ENCODE results near the gene ERC1. TPM values are rescaled to one million over a fixed set of nuclear protein-coding genes. Genes with fewer than 3 reads are reported as not detected.

Gene ERC1
- total RNA-seq, 1 donor from 2014 or later: 56.5 TPM

- no peaks in the 10 kb centered on the region for H3K4me1 ChIP-seq
- no peaks in the 10 kb centered on the region for H3K9me3 ChIP-seq
- no peak for DNase-seq (ENCODE audit: extremely low spot score in 2 of 2)
- no peak for TF ChIP-seq POLR2A (IDR thresholded peaks at IDR 0.05)
- TF ChIP-seq, protein P1, sequence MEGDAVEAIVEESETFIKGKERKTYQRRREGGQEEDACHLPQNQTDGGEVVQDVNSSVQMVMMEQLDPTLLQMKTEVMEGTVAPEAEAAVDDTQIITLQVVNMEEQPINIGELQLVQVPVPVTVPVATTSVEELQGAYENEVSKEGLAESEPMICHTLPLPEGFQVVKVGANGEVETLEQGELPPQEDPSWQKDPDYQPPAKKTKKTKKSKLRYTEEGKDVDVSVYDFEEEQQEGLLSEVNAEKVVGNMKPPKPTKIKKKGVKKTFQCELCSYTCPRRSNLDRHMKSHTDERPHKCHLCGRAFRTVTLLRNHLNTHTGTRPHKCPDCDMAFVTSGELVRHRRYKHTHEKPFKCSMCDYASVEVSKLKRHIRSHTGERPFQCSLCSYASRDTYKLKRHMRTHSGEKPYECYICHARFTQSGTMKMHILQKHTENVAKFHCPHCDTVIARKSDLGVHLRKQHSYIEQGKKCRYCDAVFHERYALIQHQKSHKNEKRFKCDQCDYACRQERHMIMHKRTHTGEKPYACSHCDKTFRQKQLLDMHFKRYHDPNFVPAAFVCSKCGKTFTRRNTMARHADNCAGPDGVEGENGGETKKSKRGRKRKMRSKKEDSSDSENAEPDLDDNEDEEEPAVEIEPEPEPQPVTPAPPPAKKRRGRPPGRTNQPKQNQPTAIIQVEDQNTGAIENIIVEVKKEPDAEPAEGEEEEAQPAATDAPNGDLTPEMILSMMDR (IDR thresholded peaks at IDR 0.05): no peak
- TF ChIP-seq POLR2AphosphoS5 (IDR thresholded peaks at IDR 0.05; ENCODE audit: insufficient read depth in 1 of 2, low read depth in 1 of 2): no peak
- no peaks in the 10 kb centered on the region for H3K27me3 ChIP-seq
- no peaks in the 10 kb centered on the region for H3K36me3 ChIP-seq
- intact Hi-C loops (cut with DNase I): no loop called here
- no peak overlapping the region for H3K4me3 ChIP-seq
- H3K27ac ChIP-seq: no peak overlapping the region
Observed at GRCh38 chr12:1373901-1374735, 383.1 kb downstream of the ERC1 start.

DNA sequence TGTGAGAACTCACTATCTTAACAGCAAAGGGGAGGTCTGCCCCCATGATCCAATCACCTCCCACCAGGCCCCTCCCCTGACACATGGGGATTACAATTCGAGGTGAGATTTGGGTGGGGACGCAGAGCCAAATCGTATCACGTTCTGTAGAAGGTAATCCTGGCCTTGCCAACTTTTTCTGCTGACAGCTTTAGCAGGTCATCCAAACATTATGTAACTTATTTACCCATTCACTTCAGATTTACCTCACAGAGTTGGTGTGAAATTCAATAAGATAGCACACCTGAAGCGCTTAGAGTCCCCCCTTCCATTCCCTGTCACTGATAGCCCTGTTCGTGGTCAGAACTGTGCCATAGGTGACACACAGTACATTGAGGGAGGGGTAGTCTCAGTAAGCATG is 384.3 kb downstream of the ERC1 start:
- no peak for TF ChIP-seq POLR2AphosphoS5 (IDR thresholded peaks at IDR 0.05; ENCODE audit: insufficient read depth in 1 of 2, low read depth in 1 of 2)
- TF ChIP-seq, protein P1 (IDR thresholded peaks at IDR 0.05): no peak
- no peak for TF ChIP-seq POLR2A (IDR thresholded peaks at IDR 0.05)
- Histone ChIP-seq H3K27me3 (no peaks in the 10 kb centered on the region), H3K9me3 (no peaks in the 10 kb centered on the region), H3K36me3 (no peaks in the 10 kb centered on the region), H3K4me3 (no peak overlapping the region), H3K27ac (no peak overlapping the region), H3K4me1 (no peaks in the 10 kb centered on the region)
- DNase-seq (ENCODE audit: extremely low spot score in 2 of 2): no peak
- intact Hi-C loops (cut with DNase I): no loop called here

DNA sequence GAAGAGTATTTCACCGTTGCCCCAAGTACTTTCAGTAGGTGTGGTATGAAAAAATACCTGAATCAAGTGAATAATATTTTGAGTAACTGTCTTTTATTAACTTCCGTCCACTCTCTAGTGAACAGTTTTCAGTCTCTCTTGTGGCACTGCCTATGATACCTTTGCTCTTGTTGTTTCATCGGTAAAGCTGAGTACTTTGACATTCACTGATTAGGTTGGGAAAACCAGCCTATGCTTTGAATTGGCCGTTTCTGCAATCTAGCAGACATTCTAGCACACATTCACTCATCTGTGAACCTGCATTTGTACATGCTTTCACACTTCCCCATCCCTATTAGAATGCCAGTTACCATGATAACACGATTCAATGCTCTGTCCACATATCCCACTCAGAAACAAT is 386.1 kb downstream of the ERC1 start:
- Histone ChIP-seq H3K4me3 (no peak overlapping the region), H3K4me1 (no peaks in the 10 kb centered on the region), H3K9me3 (no peaks in the 10 kb centered on the region), H3K36me3 (no peaks in the 10 kb centered on the region), H3K27ac (no peak overlapping the region), H3K27me3 (no peaks in the 10 kb centered on the region)
- TF ChIP-seq POLR2AphosphoS5 (IDR thresholded peaks at IDR 0.05; ENCODE audit: insufficient read depth in 1 of 2, low read depth in 1 of 2) (no peak), POLR2A (IDR thresholded peaks at IDR 0.05) (no peak)
- TF ChIP-seq, protein P1 (IDR thresholded peaks at IDR 0.05): no peak
- no peak for DNase-seq (ENCODE audit: extremely low spot score in 2 of 2)
- intact Hi-C loops (cut with DNase I): no loop called here

DNA sequence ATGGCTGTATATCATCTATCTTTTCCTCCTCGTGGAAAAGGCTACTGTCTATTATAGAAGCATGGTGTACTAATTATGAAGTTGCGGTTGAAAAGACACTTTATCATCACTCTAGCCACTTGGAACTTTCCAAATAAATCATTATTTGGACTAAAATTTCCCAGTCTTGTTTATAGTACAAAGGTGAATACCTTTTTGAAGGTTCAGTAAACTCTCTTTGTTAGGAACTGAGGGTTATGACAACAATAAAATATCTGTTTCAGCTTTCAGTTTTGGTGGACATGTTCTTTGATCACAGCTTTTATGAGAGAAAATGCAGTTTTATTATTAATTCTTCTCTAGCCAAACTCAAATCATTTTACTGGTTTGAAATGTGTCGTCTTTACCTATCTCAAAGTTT is 386.7 kb downstream of the ERC1 start:
- H3K36me3 ChIP-seq: no peaks in the 10 kb centered on the region
- DNase-seq (ENCODE audit: extremely low spot score in 2 of 2): no peak

More for the DNA sequence above, 386.7 kb downstream of the ERC1 start:
- no peaks in the 10 kb centered on the region for H3K9me3 ChIP-seq
- intact Hi-C loops (cut with DNase I): no loop called here
- no peak overlapping the region for H3K4me3 ChIP-seq
- H3K4me1 ChIP-seq: no peaks in the 10 kb centered on the region
- H3K27ac ChIP-seq: no peak overlapping the region
- H3K27me3 ChIP-seq: no peaks in the 10 kb centered on the region
- TF ChIP-seq, protein P1 (IDR thresholded peaks at IDR 0.05): no peak
- no peak for TF ChIP-seq POLR2AphosphoS5 (IDR thresholded peaks at IDR 0.05; ENCODE audit: insufficient read depth in 1 of 2, low read depth in 1 of 2)
- no peak for TF ChIP-seq POLR2A (IDR thresholded peaks at IDR 0.05)

Data from vagina (tissue), 2 donors.